ENCODE data around the gene RHBDL1. TPM values are rescaled to one million over a fixed set of nuclear protein-coding genes. Genes with fewer than 3 reads are reported as not detected.

Gene RHBDL1
- total and polyA plus RNA-seq, 9 of the 15 experiments (the other 6 are each of a cell fraction or from before 2014, with no cell fraction given) = 0.03 to 5.6 (median 1.3) TPM; not detected in 1

DNA sequence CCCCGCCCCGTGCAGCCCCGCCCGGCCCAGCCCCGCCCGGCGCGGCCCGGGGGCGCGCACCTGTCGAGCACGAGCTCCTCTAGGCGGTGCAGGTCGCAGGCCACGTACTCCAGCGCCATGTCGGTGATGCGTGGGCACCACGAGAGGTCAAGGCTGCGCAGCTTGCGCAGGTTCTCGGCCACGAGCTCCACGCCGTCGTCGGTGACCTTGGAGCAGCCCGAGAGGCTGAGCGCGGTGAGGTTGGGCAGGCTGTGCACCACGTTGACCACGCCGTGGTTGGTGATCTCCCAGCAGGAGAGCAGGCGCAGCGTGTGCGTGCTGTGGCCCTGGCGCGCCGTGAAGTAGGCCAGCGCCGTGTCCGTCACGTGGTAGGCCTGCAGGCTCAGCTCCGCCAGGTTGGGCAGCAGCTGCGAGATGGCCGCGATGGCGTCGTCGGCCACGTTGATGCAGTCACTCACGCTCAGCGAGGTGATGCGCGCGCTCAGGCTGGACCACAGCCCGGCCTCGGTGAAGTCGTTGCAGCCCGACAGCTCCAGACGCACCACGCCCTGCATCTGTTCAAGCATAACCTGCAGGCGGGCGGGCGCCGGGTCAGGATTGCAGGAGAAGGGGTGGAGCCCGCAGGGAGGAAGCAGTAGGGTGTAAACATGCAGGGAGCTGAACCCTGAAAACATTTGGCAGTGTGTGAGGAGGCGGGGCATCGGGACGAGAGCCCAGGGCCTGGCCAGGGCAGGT lies 20.1 kb downstream of the RHBDL1 start (continued):
- TF ChIP-seq, protein P1, sequence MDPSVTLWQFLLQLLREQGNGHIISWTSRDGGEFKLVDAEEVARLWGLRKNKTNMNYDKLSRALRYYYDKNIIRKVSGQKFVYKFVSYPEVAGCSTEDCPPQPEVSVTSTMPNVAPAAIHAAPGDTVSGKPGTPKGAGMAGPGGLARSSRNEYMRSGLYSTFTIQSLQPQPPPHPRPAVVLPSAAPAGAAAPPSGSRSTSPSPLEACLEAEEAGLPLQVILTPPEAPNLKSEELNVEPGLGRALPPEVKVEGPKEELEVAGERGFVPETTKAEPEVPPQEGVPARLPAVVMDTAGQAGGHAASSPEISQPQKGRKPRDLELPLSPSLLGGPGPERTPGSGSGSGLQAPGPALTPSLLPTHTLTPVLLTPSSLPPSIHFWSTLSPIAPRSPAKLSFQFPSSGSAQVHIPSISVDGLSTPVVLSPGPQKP (CRISPR knock-in tag; IDR thresholded peaks at IDR 0.05) = no peak
- TF ChIP-seq RNF2 (IDR thresholded peaks at IDR 0.05) (no peak), NR2C2 (CRISPR knock-in tag; IDR thresholded peaks at IDR 0.05) (peak; percentile 83; the same call in 1 of the 2 replicates), NR2C2 (tag; IDR thresholded peaks at IDR 0.05) (peak; percentile 57; the same call in 1 of the 2 replicates), ZNF778 (CRISPR knock-in tag; IDR thresholded peaks at IDR 0.05) (no peak), BRCA1 (IDR thresholded peaks at IDR 0.05) (no peak), BRCA1 (CRISPR knock-in tag; IDR thresholded peaks at IDR 0.05) (peak; percentile 26; the same call in 1 of the 2 replicates), ZNF263 (CRISPR knock-in tag; IDR thresholded peaks at IDR 0.05; ENCODE audit: borderline replicate concordance) (peak; percentile 70; the same call in 1 of the 2 replicates), KDM4B (IDR thresholded peaks at IDR 0.05; ENCODE audit: borderline replicate concordance in 2 of 2, low read depth in 1 of 2) (no peak), ZNF134 (CRISPR knock-in tag; conservative IDR thresholded peaks at IDR 0.05) (no peak), MAFF (IDR thresholded peaks at IDR 0.05; ENCODE audit: low read length) (no peak), ZC3H8 (IDR thresholded peaks at IDR 0.05) (no peak), ZNF184 (CRISPR knock-in tag; IDR thresholded peaks at IDR 0.05) (no peak), NR2F6 (CRISPR knock-in tag; IDR thresholded peaks at IDR 0.05) (no peak), DDX20 (tag; IDR thresholded peaks at IDR 0.05; ENCODE audit: low read depth) (no peak)
- TF ChIP-seq, protein P2, sequence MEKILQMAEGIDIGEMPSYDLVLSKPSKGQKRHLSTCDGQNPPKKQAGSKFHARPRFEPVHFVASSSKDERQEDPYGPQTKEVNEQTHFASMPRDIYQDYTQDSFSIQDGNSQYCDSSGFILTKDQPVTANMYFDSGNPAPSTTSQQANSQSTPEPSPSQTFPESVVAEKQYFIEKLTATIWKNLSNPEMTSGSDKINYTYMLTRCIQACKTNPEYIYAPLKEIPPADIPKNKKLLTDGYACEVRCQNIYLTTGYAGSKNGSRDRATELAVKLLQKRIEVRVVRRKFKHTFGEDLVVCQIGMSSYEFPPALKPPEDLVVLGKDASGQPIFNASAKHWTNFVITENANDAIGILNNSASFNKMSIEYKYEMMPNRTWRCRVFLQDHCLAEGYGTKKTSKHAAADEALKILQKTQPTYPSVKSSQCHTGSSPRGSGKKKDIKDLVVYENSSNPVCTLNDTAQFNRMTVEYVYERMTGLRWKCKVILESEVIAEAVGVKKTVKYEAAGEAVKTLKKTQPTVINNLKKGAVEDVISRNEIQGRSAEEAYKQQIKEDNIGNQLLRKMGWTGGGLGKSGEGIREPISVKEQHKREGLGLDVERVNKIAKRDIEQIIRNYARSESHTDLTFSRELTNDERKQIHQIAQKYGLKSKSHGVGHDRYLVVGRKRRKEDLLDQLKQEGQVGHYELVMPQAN (IDR thresholded peaks at IDR 0.05; ENCODE audit: borderline replicate concordance) = 0 out of 2 replicates have a peak, but pooled peaks have one; percentile 37
- TF ChIP-seq, protein P3, sequence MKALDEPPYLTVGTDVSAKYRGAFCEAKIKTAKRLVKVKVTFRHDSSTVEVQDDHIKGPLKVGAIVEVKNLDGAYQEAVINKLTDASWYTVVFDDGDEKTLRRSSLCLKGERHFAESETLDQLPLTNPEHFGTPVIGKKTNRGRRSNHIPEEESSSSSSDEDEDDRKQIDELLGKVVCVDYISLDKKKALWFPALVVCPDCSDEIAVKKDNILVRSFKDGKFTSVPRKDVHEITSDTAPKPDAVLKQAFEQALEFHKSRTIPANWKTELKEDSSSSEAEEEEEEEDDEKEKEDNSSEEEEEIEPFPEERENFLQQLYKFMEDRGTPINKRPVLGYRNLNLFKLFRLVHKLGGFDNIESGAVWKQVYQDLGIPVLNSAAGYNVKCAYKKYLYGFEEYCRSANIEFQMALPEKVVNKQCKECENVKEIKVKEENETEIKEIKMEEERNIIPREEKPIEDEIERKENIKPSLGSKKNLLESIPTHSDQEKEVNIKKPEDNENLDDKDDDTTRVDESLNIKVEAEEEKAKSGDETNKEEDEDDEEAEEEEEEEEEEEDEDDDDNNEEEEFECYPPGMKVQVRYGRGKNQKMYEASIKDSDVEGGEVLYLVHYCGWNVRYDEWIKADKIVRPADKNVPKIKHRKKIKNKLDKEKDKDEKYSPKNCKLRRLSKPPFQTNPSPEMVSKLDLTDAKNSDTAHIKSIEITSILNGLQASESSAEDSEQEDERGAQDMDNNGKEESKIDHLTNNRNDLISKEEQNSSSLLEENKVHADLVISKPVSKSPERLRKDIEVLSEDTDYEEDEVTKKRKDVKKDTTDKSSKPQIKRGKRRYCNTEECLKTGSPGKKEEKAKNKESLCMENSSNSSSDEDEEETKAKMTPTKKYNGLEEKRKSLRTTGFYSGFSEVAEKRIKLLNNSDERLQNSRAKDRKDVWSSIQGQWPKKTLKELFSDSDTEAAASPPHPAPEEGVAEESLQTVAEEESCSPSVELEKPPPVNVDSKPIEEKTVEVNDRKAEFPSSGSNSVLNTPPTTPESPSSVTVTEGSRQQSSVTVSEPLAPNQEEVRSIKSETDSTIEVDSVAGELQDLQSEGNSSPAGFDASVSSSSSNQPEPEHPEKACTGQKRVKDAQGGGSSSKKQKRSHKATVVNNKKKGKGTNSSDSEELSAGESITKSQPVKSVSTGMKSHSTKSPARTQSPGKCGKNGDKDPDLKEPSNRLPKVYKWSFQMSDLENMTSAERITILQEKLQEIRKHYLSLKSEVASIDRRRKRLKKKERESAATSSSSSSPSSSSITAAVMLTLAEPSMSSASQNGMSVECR (CRISPR knock-in tag; IDR thresholded peaks at IDR 0.05) = peak; percentile 86; the same call in 1 of the 2 replicates
- TF ChIP-seq, protein P4, sequence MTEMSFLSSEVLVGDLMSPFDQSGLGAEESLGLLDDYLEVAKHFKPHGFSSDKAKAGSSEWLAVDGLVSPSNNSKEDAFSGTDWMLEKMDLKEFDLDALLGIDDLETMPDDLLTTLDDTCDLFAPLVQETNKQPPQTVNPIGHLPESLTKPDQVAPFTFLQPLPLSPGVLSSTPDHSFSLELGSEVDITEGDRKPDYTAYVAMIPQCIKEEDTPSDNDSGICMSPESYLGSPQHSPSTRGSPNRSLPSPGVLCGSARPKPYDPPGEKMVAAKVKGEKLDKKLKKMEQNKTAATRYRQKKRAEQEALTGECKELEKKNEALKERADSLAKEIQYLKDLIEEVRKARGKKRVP (CRISPR knock-in tag; IDR thresholded peaks at IDR 0.05) = no peak

Data from K562 (cell line).